ENCODE measurements around the gene GLI3. TPM values are rescaled to one million over a fixed set of nuclear protein-coding genes. Genes with fewer than 3 reads are reported as not detected.

The GLI3 gene
- total and polyA plus RNA-seq, 10 of the 15 experiments (the other 5 are each of a cell fraction or from before 2014, with no cell fraction given), result 0.01 TPM; not detected in 8

DNA sequence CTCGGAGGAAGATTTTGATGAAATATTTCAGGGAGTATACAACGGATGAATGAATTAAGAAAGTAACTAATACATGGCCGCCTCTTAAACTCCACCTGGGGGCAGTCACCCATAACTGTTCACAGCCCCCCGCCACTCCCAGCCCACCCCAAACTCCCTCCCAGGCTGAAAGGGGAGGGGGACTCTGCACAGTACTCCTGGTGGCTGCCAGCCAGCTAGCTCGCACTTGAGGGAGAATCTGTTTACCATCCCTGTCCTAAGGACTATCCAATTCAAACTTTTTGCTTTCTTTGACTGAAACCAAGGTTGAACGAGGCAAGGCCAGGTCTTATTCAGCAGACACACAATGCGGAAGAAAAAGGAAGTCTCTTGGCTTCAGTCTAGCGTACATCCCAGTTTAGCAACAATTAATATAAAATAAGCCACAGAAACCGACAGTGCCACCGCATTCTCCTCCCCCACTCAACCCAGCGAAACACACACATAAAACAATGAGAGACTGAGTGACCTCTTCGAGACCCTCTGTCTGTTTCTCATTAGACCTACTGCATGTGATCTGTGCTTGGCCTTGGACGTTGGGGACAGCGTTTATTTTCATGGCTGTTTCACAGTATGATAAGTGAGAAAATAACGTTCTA, 219.5 kb downstream of the GLI3 start:
- RAD21 ChIA-PET (ENCODE audit: unreplicated experiment), result no interaction called here
- in situ Hi-C loops (cut with MboI), result no loop called here
- WGBS (ENCODE audit: insufficient coverage, insufficient replicate concordance, low lambda C conversion rate, missing lambda C conversion rate), result 0% methylated on average over 15 of the region's 15 CpGs
- Histone ChIP-seq H3K4me3 (no peak overlapping the region), H3K27me3 (replicated peaks in 1 of 2; ENCODE audit: control insufficient read depth in 2 of 2, insufficient read depth in 2 of 2, low read length in 1 of 2) (no peaks in the 10 kb centered on the region; a peak in 1 of 4 replicates), H3K4me1 (ENCODE audit: control insufficient read depth, insufficient read depth, low read length) (0 out of 2 replicates have a peak, but pooled peaks cover 3% of the 10 kb centered on the region), H3K9me3 (replicated peaks; ENCODE audit: control insufficient read depth, insufficient read depth, low read length) (peaks cover 3% of the 10 kb centered on the region; the same call in 2 of the 3 replicates), H3K79me2 (ENCODE audit: control insufficient read depth, insufficient read depth, low read length) (no peaks in the 10 kb centered on the region), H3K9ac (ENCODE audit: control insufficient read depth, insufficient read depth, low read length) (no peak overlapping the region), H3K4me2 (ENCODE audit: control insufficient read depth, insufficient read depth) (peak overlapping the region; percentile 11; the same call in 1 of the 2 replicates), H4K20me1 (ENCODE audit: control insufficient read depth, insufficient read depth) (no peaks in the 10 kb centered on the region), H3K36me3 (ENCODE audit: control insufficient read depth in 2 of 2, insufficient read depth in 2 of 2, low read length in 1 of 2) (no peaks in the 10 kb centered on the region), H2AFZ (ENCODE audit: control insufficient read depth, low read depth, low read length) (no peak overlapping the region), H3K27ac (ENCODE audit: control insufficient read depth, insufficient read depth) (no peak overlapping the region)
- SMC1A ChIA-PET (ENCODE audit: uncharacterized antibody, unreplicated experiment), result no interaction called here
- FAIRE-seq (no peak), ATAC-seq (peak; percentile 21; the same call in 1 of the 3 replicates), DNase-seq (ENCODE audit: low read depth, low spot score) (no peak)
- BruUV-seq (replicated peaks), result no TSS peak
- CTCF ChIA-PET, result no interaction called here
- POLR2A ChIA-PET, result no interaction called here
- TF ChIP-seq NR2C1 (IDR thresholded peaks at IDR 0.05) (no peak), MTA3 (IDR thresholded peaks at IDR 0.05; ENCODE audit: borderline replicate concordance, low read length) (no peak), NR2F1 (conservative IDR thresholded peaks at IDR 0.05) (no peak), SPI1 (IDR thresholded peaks at IDR 0.05; ENCODE audit: borderline replicate concordance, insufficient read depth, low read depth, low read length) (0 out of 2 replicates have a peak, but pooled peaks have one; percentile 23), MEF2B (IDR thresholded peaks at IDR 0.05; ENCODE audit: partially characterized antibody, poor library complexity, severe bottlenecking) (peak; percentile 32), TCF7 (IDR thresholded peaks at IDR 0.05; ENCODE audit: borderline replicate concordance) (no peak)
- TF ChIP-seq, protein P1, sequence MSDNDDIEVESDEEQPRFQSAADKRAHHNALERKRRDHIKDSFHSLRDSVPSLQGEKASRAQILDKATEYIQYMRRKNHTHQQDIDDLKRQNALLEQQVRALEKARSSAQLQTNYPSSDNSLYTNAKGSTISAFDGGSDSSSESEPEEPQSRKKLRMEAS (IDR thresholded peaks at IDR 0.05; ENCODE audit: low read depth, low read length), result no peak
- intact Hi-C loops (cut with micrococcal nuclease; ENCODE audit: unreplicated experiment), result no loop called here

DNA sequence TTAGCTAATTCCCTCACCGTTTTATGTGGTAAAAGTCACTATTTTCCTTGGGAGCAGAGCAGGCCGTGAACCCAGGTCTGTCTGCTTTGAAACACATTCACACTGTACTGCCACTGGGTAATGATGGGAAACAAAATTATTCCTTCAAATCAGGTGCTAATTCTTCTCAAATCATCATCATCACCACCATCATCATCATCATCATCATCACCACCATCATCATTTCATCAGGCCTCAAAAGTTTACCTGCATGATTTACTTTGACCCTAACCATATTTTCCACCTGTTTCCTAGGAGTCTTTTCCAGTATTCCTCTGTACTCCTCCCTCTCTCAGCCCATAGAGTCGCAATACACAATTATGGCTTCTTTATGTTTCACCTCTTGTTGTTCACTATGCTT, 220.5 kb downstream of the GLI3 start:
- ChIA-PET RAD21 (ENCODE audit: unreplicated experiment) (no interaction called here), POLR2A (no interaction called here), SMC1A (ENCODE audit: uncharacterized antibody, unreplicated experiment) (no interaction called here), CTCF (interaction anchor here (1.0 kb wide), 1 partner anchor 40 kb away, joined by 3 read pairs; no protein-coding TSS in a partner anchor)
- 39% methylated on average over 3 of the region's 3 CpGs for WGBS (ENCODE audit: insufficient coverage, insufficient replicate concordance, low lambda C conversion rate, missing lambda C conversion rate)
- no peaks in the 10 kb centered on the region for H3K36me3 ChIP-seq (ENCODE audit: control insufficient read depth in 2 of 2, insufficient read depth in 2 of 2, low read length in 1 of 2)
- intact Hi-C loops (cut with micrococcal nuclease; ENCODE audit: unreplicated experiment) (no loop called here), in situ Hi-C loops (cut with MboI) (no loop called here)
- no peaks in the 10 kb centered on the region for H3K79me2 ChIP-seq (ENCODE audit: control insufficient read depth, insufficient read depth, low read length)
- no peak overlapping the region for H3K4me2 ChIP-seq (ENCODE audit: control insufficient read depth, insufficient read depth)
- H3K9ac ChIP-seq (ENCODE audit: control insufficient read depth, insufficient read depth, low read length), result no peak overlapping the region
- no TSS peak for BruUV-seq (replicated peaks)
- ATAC-seq (no peak), FAIRE-seq (no peak), DNase-seq (ENCODE audit: low read depth, low spot score) (no peak)
- 0 out of 2 replicates have a peak, but pooled peaks cover 3% of the 10 kb centered on the region for H3K4me1 ChIP-seq (ENCODE audit: control insufficient read depth, insufficient read depth, low read length)
- H2AFZ ChIP-seq (ENCODE audit: control insufficient read depth, low read depth, low read length), result no peak overlapping the region
- no peak overlapping the region for H3K27ac ChIP-seq (ENCODE audit: control insufficient read depth, insufficient read depth)
- H3K27me3 ChIP-seq (replicated peaks in 1 of 2; ENCODE audit: control insufficient read depth in 2 of 2, insufficient read depth in 2 of 2, low read length in 1 of 2), result no peaks in the 10 kb centered on the region; a peak in 1 of 4 replicates
- no peaks in the 10 kb centered on the region for H4K20me1 ChIP-seq (ENCODE audit: control insufficient read depth, insufficient read depth)
- peaks cover 3% of the 10 kb centered on the region; the same call in 2 of the 3 replicates for H3K9me3 ChIP-seq (replicated peaks; ENCODE audit: control insufficient read depth, insufficient read depth, low read length)
- no peak overlapping the region for H3K4me3 ChIP-seq
- TF ChIP-seq, protein P2, sequence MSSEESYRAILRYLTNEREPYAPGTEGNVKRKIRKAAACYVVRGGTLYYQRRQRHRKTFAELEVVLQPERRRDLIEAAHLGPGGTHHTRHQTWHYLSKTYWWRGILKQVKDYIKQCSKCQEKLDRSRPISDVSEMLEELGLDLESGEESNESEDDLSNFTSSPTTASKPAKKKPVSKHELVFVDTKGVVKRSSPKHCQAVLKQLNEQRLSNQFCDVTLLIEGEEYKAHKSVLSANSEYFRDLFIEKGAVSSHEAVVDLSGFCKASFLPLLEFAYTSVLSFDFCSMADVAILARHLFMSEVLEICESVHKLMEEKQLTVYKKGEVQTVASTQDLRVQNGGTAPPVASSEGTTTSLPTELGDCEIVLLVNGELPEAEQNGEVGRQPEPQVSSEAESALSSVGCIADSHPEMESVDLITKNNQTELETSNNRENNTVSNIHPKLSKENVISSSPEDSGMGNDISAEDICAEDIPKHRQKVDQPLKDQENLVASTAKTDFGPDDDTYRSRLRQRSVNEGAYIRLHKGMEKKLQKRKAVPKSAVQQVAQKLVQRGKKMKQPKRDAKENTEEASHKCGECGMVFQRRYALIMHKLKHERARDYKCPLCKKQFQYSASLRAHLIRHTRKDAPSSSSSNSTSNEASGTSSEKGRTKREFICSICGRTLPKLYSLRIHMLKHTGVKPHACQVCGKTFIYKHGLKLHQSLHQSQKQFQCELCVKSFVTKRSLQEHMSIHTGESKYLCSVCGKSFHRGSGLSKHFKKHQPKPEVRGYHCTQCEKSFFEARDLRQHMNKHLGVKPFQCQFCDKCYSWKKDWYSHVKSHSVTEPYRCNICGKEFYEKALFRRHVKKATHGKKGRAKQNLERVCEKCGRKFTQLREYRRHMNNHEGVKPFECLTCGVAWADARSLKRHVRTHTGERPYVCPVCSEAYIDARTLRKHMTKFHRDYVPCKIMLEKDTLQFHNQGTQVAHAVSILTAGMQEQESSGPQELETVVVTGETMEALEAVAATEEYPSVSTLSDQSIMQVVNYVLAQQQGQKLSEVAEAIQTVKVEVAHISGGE (CRISPR knock-in tag; IDR thresholded peaks at IDR 0.05), result no peak
- TF ChIP-seq, protein P3, sequence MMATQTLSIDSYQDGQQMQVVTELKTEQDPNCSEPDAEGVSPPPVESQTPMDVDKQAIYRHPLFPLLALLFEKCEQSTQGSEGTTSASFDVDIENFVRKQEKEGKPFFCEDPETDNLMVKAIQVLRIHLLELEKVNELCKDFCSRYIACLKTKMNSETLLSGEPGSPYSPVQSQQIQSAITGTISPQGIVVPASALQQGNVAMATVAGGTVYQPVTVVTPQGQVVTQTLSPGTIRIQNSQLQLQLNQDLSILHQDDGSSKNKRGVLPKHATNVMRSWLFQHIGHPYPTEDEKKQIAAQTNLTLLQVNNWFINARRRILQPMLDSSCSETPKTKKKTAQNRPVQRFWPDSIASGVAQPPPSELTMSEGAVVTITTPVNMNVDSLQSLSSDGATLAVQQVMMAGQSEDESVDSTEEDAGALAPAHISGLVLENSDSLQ (IDR thresholded peaks at IDR 0.05), result no peak
- TF ChIP-seq NFXL1 (IDR thresholded peaks at IDR 0.05; ENCODE audit: borderline replicate concordance) (no peak), POLR2AphosphoS2 (IDR thresholded peaks at IDR 0.05; ENCODE audit: low read depth, low read length) (no peak)

Data from GM12878 (cell line).